ENCODE data around the gene ZSWIM1.
A peak's percentile ranks its signal among the peaks of the same experiment; 100 is the strongest.

The ZSWIM1 gene

GRCh38 chr20:45880988-45881788 is at the start of gene ZSWIM1:
ZSWIM1 (plus strand) TSS chr20:45881227; CDS start chr20:45882593, 1,366 bp downstream.
- peak; percentile 99 for DNase-seq

GRCh38 chr20:45832619-45833018 is 48.4 kb upstream of the ZSWIM1 start:
- no peak for DNase-seq

- peak; percentile 53 to 88 for DNase-seq
These were observed 47.8 kb upstream of the ZSWIM1 start, which contains the start of gene SNX21 for GRCh38 chr20:45833030-45833882. SNX21 (plus strand) TSS chr20:45833799; CDS start chr20:45833920, 121 bp downstream.

DNA sequence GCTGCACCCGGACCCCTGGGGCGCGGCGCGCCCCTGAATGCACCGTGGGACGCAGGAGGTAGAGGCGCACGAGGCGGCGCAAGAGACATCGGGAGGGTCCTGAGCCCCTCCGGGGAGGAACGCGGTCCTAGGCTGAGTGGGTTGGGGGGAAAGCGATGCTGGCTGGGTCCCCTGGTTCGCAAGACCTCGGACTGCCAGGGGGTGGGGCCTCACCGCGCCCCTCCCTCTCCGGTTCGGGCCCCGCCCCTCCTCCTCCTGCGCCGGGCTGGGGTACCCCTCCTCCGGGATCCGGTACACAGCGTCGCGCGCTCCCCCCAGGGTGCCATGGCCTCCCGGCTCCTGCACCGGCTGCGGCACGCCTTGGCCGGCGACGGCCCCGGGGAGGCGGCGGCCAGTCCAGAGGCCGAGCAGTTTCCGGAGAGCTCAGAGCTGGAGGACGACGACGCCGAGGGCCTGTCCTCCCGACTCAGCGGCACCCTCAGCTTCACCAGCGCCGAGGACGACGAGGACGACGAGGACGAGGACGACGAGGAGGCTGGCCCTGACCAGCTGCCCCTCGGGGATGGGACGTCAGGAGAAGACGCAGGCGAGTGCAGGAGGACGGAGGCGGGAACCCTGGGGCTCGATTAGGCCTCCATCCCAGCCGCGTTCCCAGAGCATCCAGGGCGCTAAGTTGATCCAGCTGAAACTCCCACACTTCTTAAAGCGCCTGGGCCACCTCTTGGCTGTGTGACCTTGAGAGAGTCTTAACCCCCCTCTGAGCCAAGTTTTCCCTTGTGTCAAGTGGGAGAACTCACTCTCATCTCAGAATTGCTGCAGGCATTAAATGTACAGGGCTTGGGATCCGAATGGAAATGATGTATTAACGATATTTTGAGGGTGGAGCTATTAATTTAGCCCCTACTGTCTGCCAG is 46.9 kb upstream of the ZSWIM1 start:
- DNase-seq = peak; percentile 52 to 83

DNA sequence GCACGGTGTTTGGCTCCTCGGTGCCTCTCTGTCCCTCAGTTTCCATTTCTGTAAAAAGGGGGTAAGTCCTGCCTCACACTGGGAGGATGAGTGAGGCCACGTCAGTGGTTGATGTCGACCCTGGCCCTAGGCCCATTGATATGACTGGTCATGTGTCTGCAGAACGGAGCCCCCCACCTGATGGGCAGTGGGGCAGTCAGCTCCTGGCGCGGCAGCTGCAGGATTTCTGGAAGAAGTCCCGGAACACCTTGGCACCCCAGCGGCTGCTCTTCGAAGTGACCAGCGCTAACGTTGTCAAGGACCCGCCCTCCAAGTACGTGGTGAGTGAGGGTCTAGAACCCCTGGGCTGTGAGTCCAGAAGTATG is 46.2 kb upstream of the ZSWIM1 start:
- no peak for DNase-seq

DNA sequence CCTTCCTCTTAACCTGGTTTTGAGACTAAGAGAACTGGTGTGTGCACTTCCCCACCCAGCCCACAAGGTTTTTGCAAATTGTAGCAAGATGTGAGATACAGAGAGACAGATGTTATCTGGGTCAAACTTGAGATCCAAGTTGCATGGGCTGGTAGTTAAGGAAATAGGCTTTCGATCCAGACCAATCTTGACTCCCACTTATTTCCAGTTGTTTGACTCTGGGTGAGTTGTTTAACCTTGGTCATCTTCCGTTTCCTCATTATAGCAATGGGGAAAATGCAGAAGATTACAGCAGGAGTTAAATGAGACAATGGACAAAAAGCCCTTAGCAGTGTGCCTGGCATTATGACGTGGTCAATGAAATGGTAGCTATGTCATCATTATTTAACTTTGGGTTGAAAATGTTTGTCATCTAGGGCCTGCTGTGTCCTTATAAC is 45.7 kb upstream of the ZSWIM1 start:
- no peak for DNase-seq

- DNase-seq = no peak
These were observed 45.2 kb upstream of the ZSWIM1 start for GRCh38 chr20:45835825-45836224.

DNA sequence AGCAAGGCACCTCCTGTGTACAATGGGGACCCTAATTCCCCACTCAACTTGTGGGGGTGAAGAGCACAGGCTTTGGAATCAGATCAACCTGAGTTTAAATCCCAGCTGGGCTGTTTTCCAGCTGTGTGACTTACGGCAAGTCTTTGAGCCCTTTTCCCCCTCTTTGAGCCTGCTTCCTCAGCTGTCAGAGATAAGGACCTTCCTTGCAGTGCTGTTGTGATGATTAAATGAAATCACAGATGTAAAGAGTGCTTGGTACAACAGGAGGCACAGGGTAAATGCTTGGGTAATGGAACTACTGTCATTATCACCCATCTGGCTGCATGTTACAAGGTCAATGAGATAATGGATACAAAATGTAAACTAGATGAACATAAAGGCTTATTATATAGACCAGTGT is 44.2 kb upstream of the ZSWIM1 start:
- DNase-seq = no peak

DNA sequence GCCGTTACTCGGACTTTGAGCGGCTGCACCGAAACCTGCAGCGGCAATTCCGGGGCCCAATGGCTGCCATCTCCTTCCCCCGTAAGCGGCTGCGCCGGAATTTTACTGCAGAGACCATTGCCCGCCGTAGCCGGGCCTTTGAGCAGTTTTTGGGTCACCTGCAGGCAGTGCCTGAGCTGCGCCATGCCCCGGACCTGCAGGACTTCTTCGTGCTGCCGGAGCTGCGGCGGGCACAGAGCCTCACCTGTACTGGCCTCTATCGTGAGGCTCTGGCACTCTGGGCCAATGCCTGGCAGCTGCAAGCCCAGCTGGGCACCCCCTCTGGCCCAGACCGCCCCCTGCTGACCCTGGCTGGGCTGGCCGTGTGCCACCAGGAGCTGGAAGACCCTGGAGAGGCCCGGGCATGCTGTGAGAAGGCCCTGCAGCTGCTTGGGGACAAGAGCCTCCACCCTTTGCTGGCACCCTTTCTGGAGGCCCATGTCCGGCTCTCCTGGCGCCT is 40.3 kb upstream of the ZSWIM1 start:
- DNase-seq = no peak

DNA sequence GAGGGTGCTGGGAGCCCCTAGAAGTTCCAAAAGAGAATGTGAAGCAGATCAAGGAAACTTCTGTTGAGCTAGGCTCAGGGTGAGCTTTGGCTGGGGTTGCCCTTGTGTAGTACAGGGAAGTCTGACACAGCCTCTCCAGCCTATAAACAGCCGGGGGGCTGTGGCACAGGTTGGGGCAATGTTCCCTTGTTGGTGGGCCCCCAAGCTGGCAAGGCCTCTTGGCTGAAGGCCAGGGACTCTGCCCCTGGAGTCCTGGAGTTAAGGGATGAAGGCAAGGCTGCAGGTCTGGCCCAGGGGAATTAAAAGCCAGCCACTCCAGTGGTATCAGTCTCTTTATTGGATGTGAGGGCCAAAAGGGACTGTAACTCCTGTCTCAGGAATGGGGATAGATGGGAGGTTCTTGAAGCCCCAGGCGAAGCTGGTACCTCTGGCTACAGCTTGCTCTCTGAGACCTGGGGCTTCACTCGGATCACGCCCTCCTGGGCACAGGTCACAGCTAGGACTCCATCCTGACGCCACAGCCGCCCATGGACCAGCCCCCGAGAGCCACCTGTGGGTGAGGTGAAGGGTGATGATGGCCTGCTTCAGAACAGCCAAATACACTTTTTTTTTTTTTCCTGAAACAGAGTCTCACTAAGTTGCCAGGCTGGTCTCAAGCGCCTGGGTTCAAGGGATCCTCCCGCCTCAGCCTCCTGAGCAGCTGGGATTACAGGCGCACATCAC is 39.5 kb upstream of the ZSWIM1 start:
- no peak for DNase-seq

- no peak for DNase-seq
These were observed 38.7 kb upstream of the ZSWIM1 start for GRCh38 chr20:45842169-45842812.

DNA sequence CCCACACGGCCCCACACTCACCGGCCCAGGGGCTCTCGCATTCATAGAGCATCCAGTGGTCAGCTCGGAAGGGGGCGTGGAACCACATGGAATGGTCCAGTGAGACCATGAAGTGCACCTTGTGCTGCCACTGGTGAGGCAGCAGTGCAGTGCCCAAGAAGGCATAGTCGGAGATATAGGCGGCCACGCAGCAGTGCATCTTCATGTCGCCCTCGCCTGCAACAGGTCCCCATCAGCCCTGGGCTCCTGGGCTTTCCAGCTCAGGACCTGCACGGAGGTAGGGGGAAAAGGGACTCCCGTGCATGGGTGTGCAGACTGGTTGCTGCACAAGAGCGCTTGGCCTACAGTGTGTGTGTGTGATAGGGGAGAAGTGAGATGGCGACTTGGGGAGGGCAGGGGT is 37.5 kb upstream of the ZSWIM1 start:
- DNase-seq = no peak

GRCh38 chr20:45845452-45845851 is 35.6 kb upstream of the ZSWIM1 start:
- no peak for DNase-seq

GRCh38 chr20:45848421-45848820 is 32.6 kb upstream of the ZSWIM1 start:
- DNase-seq = no peak

- no peak for DNase-seq
These were observed 32.0 kb upstream of the ZSWIM1 start for GRCh38 chr20:45848969-45849582.

DNA sequence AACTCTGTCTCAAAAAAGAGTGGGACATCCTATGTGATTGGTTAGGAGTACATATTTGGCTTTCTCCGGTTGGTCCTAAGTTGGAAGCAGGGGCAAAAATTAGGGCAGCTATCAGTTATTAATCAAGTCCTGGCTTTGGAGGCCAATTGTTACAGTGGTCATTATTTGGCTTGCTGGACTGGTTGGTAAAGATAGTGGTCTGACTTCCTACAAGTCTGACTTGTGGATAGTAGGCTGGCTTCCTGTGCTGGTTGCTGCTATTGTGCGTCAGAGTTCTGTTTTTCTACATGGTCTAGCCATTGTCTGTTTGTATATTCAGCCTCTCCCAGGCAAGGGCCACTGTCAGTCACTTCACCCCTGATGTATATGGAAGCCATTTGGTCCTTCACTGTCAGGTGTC is 30.8 kb upstream of the ZSWIM1 start:
- no peak for DNase-seq

- no peak for DNase-seq
These were observed 30.1 kb upstream of the ZSWIM1 start for GRCh38 chr20:45850926-45851325.

DNA sequence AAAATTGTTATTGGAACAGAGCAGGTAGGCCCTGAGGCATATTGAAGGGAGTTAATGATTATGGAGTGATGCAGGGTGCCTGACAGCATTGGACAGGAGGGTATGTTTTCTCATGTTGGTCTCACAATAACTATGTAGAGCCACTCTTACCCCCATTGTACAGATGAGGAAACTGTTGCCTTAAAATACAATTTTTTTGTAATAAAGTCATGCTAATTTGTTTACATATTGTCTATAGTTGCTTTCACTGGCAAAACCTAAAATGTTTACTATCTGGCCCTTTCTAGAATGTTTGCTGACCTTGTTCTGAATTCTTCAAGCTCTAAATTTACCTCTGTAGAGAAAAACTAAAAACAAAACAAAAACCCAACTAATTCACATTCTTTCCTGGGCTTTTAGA is 29.5 kb upstream of the ZSWIM1 start:
- DNase-seq = no peak

DNA sequence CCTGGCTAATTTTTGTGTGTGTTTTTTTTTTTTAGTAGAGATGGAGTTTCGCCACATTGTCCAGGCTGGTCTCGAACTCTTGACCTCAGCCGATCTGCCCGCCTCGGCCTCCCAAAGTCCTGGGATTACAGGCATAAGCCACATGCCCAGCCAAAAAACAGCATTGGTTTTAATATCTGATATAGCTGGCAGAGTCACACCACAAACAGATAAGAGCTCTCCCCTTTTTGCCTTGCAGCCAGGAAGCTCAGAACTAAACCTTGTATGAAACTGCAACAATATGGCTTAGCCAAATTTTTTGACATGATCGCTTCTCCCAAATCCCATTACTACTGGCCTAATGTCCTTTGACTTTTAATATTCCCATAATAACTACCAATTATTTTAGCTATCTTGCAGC is 28.7 kb upstream of the ZSWIM1 start:
- no peak for DNase-seq

GRCh38 chr20:45853484-45853883 is 27.5 kb upstream of the ZSWIM1 start:
- DNase-seq = no peak

Measured in NCI-H526 (cell line).